B cell (primary cell): ENCODE data around the gene FAIM2. TPM values are rescaled to one million over a fixed set of nuclear protein-coding genes. Genes with fewer than 3 reads are reported as not detected.
A peak's percentile ranks its signal among the peaks of the same experiment; 100 is the strongest.

Experiments used
- ATAC-seq: fragments of 200-7000 bp; cut with Tn5 transposase; one replicate; pipeline ENCODE4 v1.10.0; 2021; ENCODE audit warnings: low read depth, mild to moderate bottlenecking, moderate number of reproducible peaks, moderate library complexity
- CTCF ChIA-PET: fragments of 350-600 bp; sonication (Branson Sonifier 250); formaldehyde crosslinking; loops from one replicate; lab custom pipeline; 2021; ENCODE audit warnings: antibody characterized with exemption, inconsistent platforms; lab: Charles Lee
- POLR2A ChIA-PET: fragments of 350-600 bp; sonication (Branson Sonifier 250); formaldehyde crosslinking; loops from one replicate; lab custom pipeline; 2021; ENCODE audit warnings: antibody characterized with exemption; lab: Charles Lee
- DNase-seq: peaks from one replicate; pipeline ENCODE4 v3.0.0; 2013
- H2AFZ ChIP-seq: 2 replicates; pipeline ENCODE4 v1.6.1; 2012; ENCODE audit warnings: mild to moderate bottlenecking, low read depth, low read length; ENCODE audit not compliant: insufficient read depth, poor library complexity, severe bottlenecking
- H3K27ac ChIP-seq, 2 donors: 1 replicate in 1 of 2; 2 replicates in 1 of 2; pipeline ENCODE4 v1.5.1; 2012 to 2013; ENCODE audit warnings: low read length in 2 of 2, mild to moderate bottlenecking in 2 of 2, moderate library complexity in 1 of 2
- H3K27me3 ChIP-seq, 4 experiments: fragments of 200-600 bp in 1 of 4; sonication (generic) in 1 of 4; replicated peaks in 1 of 4; 1 replicate in 2 of 4; 2 replicates in 2 of 4; pipeline versions ENCODE4 v1.6.1 to v1.7.0; 2013 to 2016; ENCODE audit warnings: low read length in 3 of 4, mild to moderate bottlenecking in 2 of 4, mixed read lengths in 1 of 4, moderate library complexity in 1 of 4; ENCODE audit not compliant: insufficient read depth in 4 of 4, control insufficient read depth in 3 of 4; ENCODE audit errors: control extremely low read depth in 1 of 4
- H3K36me3 ChIP-seq, 2 experiments: replicated peaks in 1 of 2; 1 replicate in 1 of 2; 2 replicates in 1 of 2; pipeline versions ENCODE4 v1.6.1 to v1.7.1; 2013; ENCODE audit warnings: low read length in 1 of 2; ENCODE audit not compliant: insufficient read depth in 2 of 2, control insufficient read depth in 1 of 2; ENCODE audit errors: control extremely low read depth in 1 of 2, extremely low read depth in 1 of 2
- H3K4me1 ChIP-seq, 2 donors: fragments of 200-600 bp in 1 of 2; sonication (generic) in 1 of 2; 1 replicate in 1 of 2; 2 replicates in 1 of 2; pipeline versions ENCODE4 v1.5.1 to v1.6.1; 2013 to 2017; ENCODE audit warnings: low read length in 2 of 2; ENCODE audit not compliant: control insufficient read depth in 2 of 2, insufficient read depth in 2 of 2
- H3K4me2 ChIP-seq: replicated peaks from 2 replicates; pipeline ENCODE3; 2012; ENCODE audit warnings: mild to moderate bottlenecking, low read depth, low read length; ENCODE audit not compliant: poor library complexity, severe bottlenecking
- H3K4me3 ChIP-seq, 5 experiments: fragments of 200-600 bp in 1 of 5; sonication (generic) in 1 of 5; 1 replicate in 3 of 5; 2 replicates in 2 of 5; pipeline versions ENCODE4 v1.5.1 to v1.7.0; 2011 to 2016; ENCODE audit warnings: low read length in 4 of 5, mild to moderate bottlenecking in 4 of 5, low read depth in 2 of 5, control low read depth in 1 of 5, moderate library complexity in 1 of 5; ENCODE audit not compliant: insufficient read depth in 1 of 5; ENCODE audit errors: control extremely low read depth in 1 of 5, extremely low read depth in 1 of 5
- H3K79me2 ChIP-seq: fragments of 200-600 bp; sonication (generic); one replicate; pipeline ENCODE4 v1.6.0; 2016; ENCODE audit warnings: low read length; ENCODE audit not compliant: control insufficient read depth, insufficient read depth
- H3K9ac ChIP-seq: fragments of 200-600 bp; sonication (generic); 2 replicates; pipeline ENCODE4 v1.6.1; 2017; ENCODE audit warnings: mild to moderate bottlenecking, low read length, moderate library complexity
- H3K9me3 ChIP-seq, 3 donors: one replicate each; pipeline versions ENCODE4 v1.6.1 to v1.7.1; 2013; ENCODE audit warnings: low read length in 2 of 3; ENCODE audit not compliant: control insufficient read depth in 2 of 3, insufficient read depth in 1 of 3; ENCODE audit errors: control extremely low read depth in 1 of 3
- H4K20me1 ChIP-seq: 2 replicates; pipeline ENCODE4 v1.6.0; 2012; ENCODE audit warnings: mild to moderate bottlenecking, low read length; ENCODE audit not compliant: insufficient read depth, control insufficient read depth, poor library complexity, severe bottlenecking
- H3K27ac Mint-ChIP-seq: one replicate; pipeline ENCODE4 v1.8.0; 2021; ENCODE audit warnings: mixed read lengths
- H3K27me3 Mint-ChIP-seq: one replicate; pipeline ENCODE4 v1.8.0; 2021; ENCODE audit warnings: mixed read lengths
- H3K4me1 Mint-ChIP-seq: one replicate; pipeline ENCODE4 v1.8.0; 2021; ENCODE audit warnings: mixed read lengths
- H3K4me3 Mint-ChIP-seq: one replicate; pipeline ENCODE4 v1.8.0; 2021; ENCODE audit warnings: mixed read lengths
- H3K9me3 Mint-ChIP-seq: one replicate; pipeline ENCODE4 v1.8.0; 2022; ENCODE audit warnings: mixed read lengths; ENCODE audit not compliant: insufficient read depth
- EZH2 ChIP-seq: IDR thresholded peaks from 2 replicates; pipeline ENCODE4 v1.6.1; 2012; ENCODE audit warnings: borderline replicate concordance, low read depth, mild to moderate bottlenecking, moderate library complexity, low read length; ENCODE audit not compliant: insufficient read depth, poor library complexity, severe bottlenecking
- WGBS: methylation state at CpG from one replicate; pipeline ENCODE4 v1.1.5; 2013; ENCODE audit warnings: missing lambda C conversion rate; ENCODE audit not compliant: insufficient coverage; 5-methylcytosine and 5-hydroxymethylcytosine counted together
- intact Hi-C: fragments of 100-400 bp; cut with micrococcal nuclease; formaldehyde crosslinking; loops from one replicate; pipeline ENCODE4 v1.10.0; 2022
- polyA plus RNA-seq: library from polyadenylated mRNA; depleted of rRNA; stranded (reverse); fragments of >200 nt; gene quantifications from 2 replicates; pipeline ENCODE4 v1.2.3, GENCODE V29; 2012
- total RNA-seq, 2 donors: library from RNA; stranded (reverse); fragments of 120-200 nt in 1 of 2; gene quantifications; 1 replicate in 1 of 2; 2 replicates in 1 of 2; pipeline versions ENCODE4 v1.2.3 to v1.2.4, GENCODE V29; 2013 to 2022
- TF ChIP-seq, protein P1 (sequence below): fragments of 200-600 bp; IDR thresholded peaks from one replicate; pipeline ENCODE4 v1.8.0; 2022; ENCODE audit warnings: antibody characterized with exemption, mild to moderate bottlenecking

Gene FAIM2
- total and polyA plus RNA-seq, 2 donors (not counting 1 experiment from before 2014, with no cell fraction given) = not detected

DNA sequence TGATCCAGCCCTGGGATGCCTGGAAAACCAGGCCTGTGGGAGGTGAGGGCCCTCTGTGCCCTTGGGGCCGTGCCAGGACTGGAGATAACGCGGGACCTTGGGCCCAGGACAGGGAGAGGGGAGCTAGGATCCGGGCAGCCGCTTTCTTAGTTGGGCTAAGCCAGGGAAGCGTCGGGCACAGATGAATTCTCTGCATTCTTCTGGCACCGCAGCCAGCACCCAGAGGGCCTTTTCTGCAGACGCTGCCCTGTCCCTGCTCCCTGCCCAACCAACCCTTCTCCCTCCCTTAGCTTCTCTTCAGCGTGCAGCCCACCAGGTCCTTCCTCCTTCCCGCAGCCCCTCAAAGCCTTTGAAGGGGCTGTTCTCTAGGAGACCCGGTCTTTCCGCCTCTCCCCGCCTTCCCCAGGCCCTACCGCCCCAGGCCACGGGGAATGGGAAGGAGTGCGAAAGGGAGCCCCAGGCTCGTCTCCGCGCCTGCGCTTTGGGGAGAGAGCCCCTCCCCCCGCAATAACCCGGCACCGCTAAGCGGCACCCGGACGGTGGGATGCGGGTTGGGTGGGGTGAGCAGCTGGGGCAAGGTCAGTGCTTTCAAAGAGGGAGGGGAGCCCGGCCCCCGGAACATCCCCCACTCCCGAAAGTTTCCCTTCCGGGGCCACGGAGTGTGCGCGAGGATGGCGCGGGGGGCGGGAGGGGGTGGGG lies 76.2 kb downstream of the FAIM2 start:
- Histone ChIP-seq H3K79me2 (peaks cover 33% of the 10 kb centered on the region), H4K20me1 (peaks cover 7% of the 10 kb centered on the region), H3K27me3 (no peaks in the 10 kb centered on the region), H3K9ac (peak overlapping the region; percentile 78), H3K9me3 (no peaks in the 10 kb centered on the region), H2AFZ (peak overlapping the region; percentile 89), H3K4me3 (peak overlapping the region; percentile 21 to 84 (median 73)), H3K4me2 (peak overlapping the region; percentile 89), H3K4me1 (peaks cover 26% of the 10 kb centered on the region in 2 donors), H3K27ac (peak overlapping the region; percentile 9 to 43), H3K36me3 (no peaks in the 10 kb centered on the region)
- DNase-seq (peak; percentile 56), ATAC-seq (peak; percentile 5)
- TF ChIP-seq, protein P1, sequence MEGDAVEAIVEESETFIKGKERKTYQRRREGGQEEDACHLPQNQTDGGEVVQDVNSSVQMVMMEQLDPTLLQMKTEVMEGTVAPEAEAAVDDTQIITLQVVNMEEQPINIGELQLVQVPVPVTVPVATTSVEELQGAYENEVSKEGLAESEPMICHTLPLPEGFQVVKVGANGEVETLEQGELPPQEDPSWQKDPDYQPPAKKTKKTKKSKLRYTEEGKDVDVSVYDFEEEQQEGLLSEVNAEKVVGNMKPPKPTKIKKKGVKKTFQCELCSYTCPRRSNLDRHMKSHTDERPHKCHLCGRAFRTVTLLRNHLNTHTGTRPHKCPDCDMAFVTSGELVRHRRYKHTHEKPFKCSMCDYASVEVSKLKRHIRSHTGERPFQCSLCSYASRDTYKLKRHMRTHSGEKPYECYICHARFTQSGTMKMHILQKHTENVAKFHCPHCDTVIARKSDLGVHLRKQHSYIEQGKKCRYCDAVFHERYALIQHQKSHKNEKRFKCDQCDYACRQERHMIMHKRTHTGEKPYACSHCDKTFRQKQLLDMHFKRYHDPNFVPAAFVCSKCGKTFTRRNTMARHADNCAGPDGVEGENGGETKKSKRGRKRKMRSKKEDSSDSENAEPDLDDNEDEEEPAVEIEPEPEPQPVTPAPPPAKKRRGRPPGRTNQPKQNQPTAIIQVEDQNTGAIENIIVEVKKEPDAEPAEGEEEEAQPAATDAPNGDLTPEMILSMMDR = no peak
- TF ChIP-seq EZH2 = no peak
- ChIA-PET CTCF (interaction anchor here (0.6 to 3.3 kb wide), 13 partner anchors 11 to 283 kb away, joined by 3 to 11 read pairs (median 4); partner anchors contain the start of genes BCDIN3D and TMBIM6), POLR2A (interaction anchor here (0.6 to 2.8 kb wide), 9 partner anchors 9 to 1247 kb away, joined by 4 to 16 read pairs (median 6); partner anchors contain the start of genes BCDIN3D, FAIM2, PRPF40B and TMBIM6)
- 16% methylated on average over 21 of the region's 38 CpGs for WGBS
- Mint-ChIP-seq H3K9me3 (no peaks in the 10 kb centered on the region), H3K27ac (peak overlapping the region; percentile 65), H3K4me1 (peaks cover 39% of the 10 kb centered on the region), H3K4me3 (peak overlapping the region; percentile 99), H3K27me3 (no peaks in the 10 kb centered on the region)
- intact Hi-C loops = loop anchor here (1.0 to 5.0 kb wide), 7 partner anchors 12 to 573 kb away; partner anchors contain the start of genes BCDIN3D, LARP4, MCRS1 and PRPF40B

DNA sequence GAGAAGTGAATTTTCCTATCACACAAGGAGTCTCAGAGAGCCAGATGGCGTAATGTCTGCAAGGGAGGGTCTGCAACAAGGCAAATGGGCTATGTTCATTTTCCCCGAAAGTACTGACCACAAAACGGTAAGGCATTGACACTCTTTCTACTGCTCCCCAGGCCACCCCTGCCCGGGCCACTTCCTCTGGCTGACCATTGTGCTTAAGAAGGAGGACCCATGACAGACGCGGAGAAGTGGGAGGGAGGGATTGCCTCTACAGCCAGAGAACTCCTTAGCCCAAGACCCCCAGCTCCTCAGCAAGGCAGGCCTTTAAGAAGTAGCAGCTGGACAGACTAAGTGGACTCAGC lies 76.7 kb downstream of the FAIM2 start:
- peak overlapping the region; percentile 99 for H3K4me3 Mint-ChIP-seq
- Histone ChIP-seq H3K27ac (no peak overlapping the region), H3K4me3 (peak overlapping the region in 1 of 5 experiments; percentile 84), H3K27me3 (no peaks in the 10 kb centered on the region), H3K9me3 (no peaks in the 10 kb centered on the region), H4K20me1 (peaks cover 7% of the 10 kb centered on the region), H3K4me1 (peaks cover 26% of the 10 kb centered on the region in 2 donors), H3K9ac (peak overlapping the region; percentile 78), H3K36me3 (no peaks in the 10 kb centered on the region), H3K79me2 (peaks cover 35% of the 10 kb centered on the region), H2AFZ (peak overlapping the region; percentile 89), H3K4me2 (peak overlapping the region; percentile 89)
- ATAC-seq = no peak
- WGBS = 95% methylated on average over 3 of the region's 6 CpGs
- POLR2A ChIA-PET = interaction anchor here (1.6 kb wide), 1 partner anchor 15 kb away, joined by 5 read pairs; no protein-coding TSS in a partner anchor
- CTCF ChIA-PET = interaction anchor here (0.9 to 3.3 kb wide), 6 partner anchors 12 to 86 kb away, joined by 3 to 11 read pairs (median 4); partner anchors contain the start of gene TMBIM6
- H3K4me1 Mint-ChIP-seq = peaks cover 39% of the 10 kb centered on the region
- DNase-seq = peak; percentile 18
- H3K27me3 Mint-ChIP-seq = no peaks in the 10 kb centered on the region
- intact Hi-C loops = loop anchor here (5.0 kb wide), 2 partner anchors 185 to 260 kb away; partner anchors contain the start of gene MCRS1
- no peaks in the 10 kb centered on the region for H3K9me3 Mint-ChIP-seq
- TF ChIP-seq, protein P1 = no peak
- TF ChIP-seq EZH2 = no peak
- H3K27ac Mint-ChIP-seq = peak overlapping the region; percentile 65
